Activated CD4-positive, alpha-beta memory T cell treated with anti-CD3 and anti-CD28 coated beads for 36 hours (primary cell): ENCODE results near the gene TSPAN1. TPM values are rescaled to one million over a fixed set of nuclear protein-coding genes. Genes with fewer than 3 reads are reported as not detected.

Experiments
- CTCF ChIA-PET: fragments of 350-600 bp; sonication (Branson Sonifier 250); formaldehyde crosslinking; loops from one replicate; lab custom pipeline; 2021; ENCODE audit warnings: antibody characterized with exemption, inconsistent platforms; lab: Charles Lee
- POLR2A ChIA-PET: fragments of 350-600 bp; sonication (Branson Sonifier 250); formaldehyde crosslinking; loops from one replicate; lab custom pipeline; 2021; ENCODE audit warnings: antibody characterized with exemption; lab: Charles Lee
- DNase-seq: peaks from one replicate; pipeline ENCODE4 v3.0.0-alpha.2; 2020
- H3K27ac Mint-ChIP-seq: one replicate; pipeline ENCODE4 v1.8.0; 2021; ENCODE audit warnings: mixed read lengths
- H3K27me3 Mint-ChIP-seq: one replicate; pipeline ENCODE4 v1.8.0; 2021; ENCODE audit warnings: mixed read lengths
- H3K36me3 Mint-ChIP-seq: one replicate; pipeline ENCODE4 v1.8.0; 2021; ENCODE audit warnings: mixed read lengths
- H3K4me1 Mint-ChIP-seq: one replicate; pipeline ENCODE4 v1.8.0; 2021; ENCODE audit warnings: low read depth, mixed read lengths
- H3K4me3 Mint-ChIP-seq: one replicate; pipeline ENCODE4 v1.8.0; 2021; ENCODE audit warnings: mild to moderate bottlenecking, mixed read lengths
- H3K9me3 Mint-ChIP-seq: one replicate; pipeline ENCODE4 v1.8.0; 2021; ENCODE audit warnings: mixed read lengths
- intact Hi-C: fragments of 100-400 bp; cut with micrococcal nuclease; formaldehyde crosslinking; loops from one replicate; pipeline ENCODE4 v1.15.1; 2023
- total RNA-seq, 2 experiments: library from RNA; stranded (reverse); gene quantifications; one replicate each; pipeline ENCODE4 v1.2.3, GENCODE V29; 2021

The TSPAN1 gene
- total RNA-seq, 2 experiments from 2014 or later = 0.53 to 0.83 TPM

DNA sequence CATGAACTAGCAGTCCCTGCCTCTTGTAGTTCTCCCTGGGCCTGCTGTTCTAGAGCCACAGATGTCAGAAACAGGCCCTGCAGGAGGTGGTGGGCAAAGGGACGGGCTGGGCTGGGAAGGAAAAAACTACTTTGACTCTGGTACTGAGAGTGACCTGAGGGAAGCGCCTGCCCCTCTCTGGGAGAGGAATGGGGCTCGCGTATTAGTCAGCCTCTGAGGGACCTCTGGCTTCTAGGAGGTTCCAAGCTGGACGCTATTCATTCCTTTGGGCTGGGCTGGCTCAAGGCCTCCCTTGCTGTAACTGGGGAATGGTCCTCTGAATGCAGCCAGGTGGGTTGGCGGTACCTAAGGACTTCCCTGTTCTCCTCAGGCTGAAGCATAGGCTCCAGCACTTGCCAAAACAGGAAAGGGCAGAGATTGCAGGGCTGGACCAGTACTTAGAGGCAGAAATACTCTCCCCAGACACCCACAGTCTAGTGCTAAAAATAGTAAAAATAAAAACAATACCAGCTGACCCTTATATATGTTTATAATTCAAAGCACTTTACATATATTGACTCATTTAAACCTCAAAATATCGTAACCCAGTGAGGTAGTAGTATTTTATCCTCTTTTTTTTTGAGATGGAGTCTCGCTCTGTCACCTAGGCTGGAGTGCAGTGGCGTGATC lies 16.3 kb downstream of the TSPAN1 start:
- intact Hi-C loops = no loop called here
- no peaks in the 10 kb centered on the region for H3K9me3 Mint-ChIP-seq
- DNase-seq = no peak
- peaks cover 16% of the 10 kb centered on the region for H3K36me3 Mint-ChIP-seq
- no peak overlapping the region for H3K27ac Mint-ChIP-seq
- H3K4me3 Mint-ChIP-seq = no peak overlapping the region
- H3K4me1 Mint-ChIP-seq = no peaks in the 10 kb centered on the region
- CTCF ChIA-PET = no interaction called here
- H3K27me3 Mint-ChIP-seq = no peaks in the 10 kb centered on the region
- POLR2A ChIA-PET = no interaction called here

DNA sequence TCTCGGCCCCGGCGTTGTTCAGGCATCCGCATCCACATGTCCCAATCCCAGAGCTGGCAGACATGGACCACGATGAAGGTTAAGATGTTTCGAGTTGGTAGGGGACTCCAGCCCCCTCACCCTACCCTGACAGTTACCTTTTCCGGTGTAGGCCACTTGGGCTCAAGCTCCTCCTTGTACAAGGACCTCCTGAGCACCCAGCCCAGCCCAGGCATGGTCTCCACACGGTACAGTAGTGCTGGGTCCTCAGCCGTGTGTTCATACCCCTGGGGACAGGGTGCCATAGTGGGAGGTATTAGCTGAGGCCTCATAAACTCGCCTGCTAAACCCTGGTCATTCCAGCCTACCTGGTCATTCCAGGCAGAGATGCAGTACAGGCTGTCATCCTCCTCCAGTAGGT lies 17.3 kb downstream of the TSPAN1 start:
- Mint-ChIP-seq H3K4me3 (no peak overlapping the region), H3K27me3 (no peaks in the 10 kb centered on the region), H3K9me3 (no peaks in the 10 kb centered on the region), H3K36me3 (peaks cover 20% of the 10 kb centered on the region), H3K27ac (no peak overlapping the region), H3K4me1 (peaks cover 8% of the 10 kb centered on the region)
- CTCF ChIA-PET = interaction anchor here (1.1 kb wide), 1 partner anchor 31 kb away, joined by 7 read pairs; no protein-coding TSS in a partner anchor
- DNase-seq = no peak
- intact Hi-C loops = no loop called here
- POLR2A ChIA-PET = no interaction called here

DNA sequence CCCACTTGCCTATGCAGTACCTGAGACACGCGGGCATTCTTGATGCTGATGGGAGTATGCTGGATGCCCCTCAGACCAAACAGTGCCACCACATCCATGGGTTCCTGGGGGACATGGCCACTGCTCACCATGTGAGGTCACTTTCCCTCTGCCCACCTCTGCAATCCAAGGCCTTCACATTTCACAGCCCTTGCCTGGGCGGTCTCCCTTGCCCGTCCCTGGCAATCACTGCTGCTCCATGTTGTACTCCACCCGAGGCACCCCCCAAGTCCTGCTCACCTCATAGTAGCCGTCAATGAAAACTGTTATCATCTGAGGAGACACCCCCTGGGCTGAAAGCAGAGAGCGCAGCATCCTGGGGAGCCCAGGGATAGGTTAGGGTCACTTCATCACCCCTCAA lies 18.4 kb downstream of the TSPAN1 start:
- intact Hi-C loops = no loop called here
- H3K36me3 Mint-ChIP-seq = peaks cover 16% of the 10 kb centered on the region
- H3K4me1 Mint-ChIP-seq = peaks cover 11% of the 10 kb centered on the region
- DNase-seq = no peak
- H3K9me3 Mint-ChIP-seq = no peaks in the 10 kb centered on the region
- ChIA-PET POLR2A (no interaction called here), CTCF (interaction anchor here (1.1 to 1.2 kb wide), 2 partner anchors 30 kb away, joined by 5 to 7 read pairs; no protein-coding TSS in a partner anchor)
- H3K27me3 Mint-ChIP-seq = no peaks in the 10 kb centered on the region
- H3K4me3 Mint-ChIP-seq = no peak overlapping the region
- no peak overlapping the region for H3K27ac Mint-ChIP-seq

DNA sequence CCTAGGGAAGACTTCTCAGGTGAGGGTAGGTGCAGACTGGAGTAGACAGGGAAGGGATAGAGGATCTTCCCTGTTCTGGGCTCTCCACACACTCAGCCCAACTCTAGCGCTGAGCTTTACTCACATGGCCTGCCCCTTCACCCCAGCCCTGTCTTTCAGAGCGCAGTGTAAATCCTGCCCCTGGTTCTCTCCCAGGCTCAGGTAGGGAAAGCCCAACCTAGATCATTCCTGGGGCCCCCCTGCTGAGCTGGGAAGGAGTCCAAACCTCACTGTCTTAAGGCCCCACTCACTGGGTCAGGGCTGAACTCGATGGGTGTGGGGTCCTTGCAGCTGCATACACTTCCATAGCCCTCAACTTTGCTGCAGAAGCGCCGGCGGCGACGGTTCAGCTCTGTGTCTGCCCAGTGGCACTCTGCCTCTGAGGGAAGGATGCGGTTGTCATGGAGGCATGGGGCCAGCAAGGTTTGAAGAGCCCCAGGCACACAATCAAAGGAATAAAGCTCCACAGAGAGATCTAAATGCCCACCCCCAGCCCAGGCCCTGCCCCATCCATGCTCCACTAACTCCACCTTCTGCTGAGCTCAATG lies 19.2 kb downstream of the TSPAN1 start:
- POLR2A ChIA-PET = interaction anchor here (1.2 kb wide), 1 partner anchor 13 kb away, joined by 3 read pairs; no protein-coding TSS in a partner anchor
- H3K9me3 Mint-ChIP-seq = no peaks in the 10 kb centered on the region
- peaks cover 16% of the 10 kb centered on the region for H3K36me3 Mint-ChIP-seq
- DNase-seq = no peak
- CTCF ChIA-PET = interaction anchor here (0.6 to 1.2 kb wide), 2 partner anchors 14 to 29 kb away, joined by 3 to 5 read pairs; no protein-coding TSS in a partner anchor
- no peak overlapping the region for H3K27ac Mint-ChIP-seq
- H3K27me3 Mint-ChIP-seq = no peaks in the 10 kb centered on the region
- H3K4me1 Mint-ChIP-seq = peaks cover 13% of the 10 kb centered on the region
- intact Hi-C loops = no loop called here
- no peak overlapping the region for H3K4me3 Mint-ChIP-seq

DNA sequence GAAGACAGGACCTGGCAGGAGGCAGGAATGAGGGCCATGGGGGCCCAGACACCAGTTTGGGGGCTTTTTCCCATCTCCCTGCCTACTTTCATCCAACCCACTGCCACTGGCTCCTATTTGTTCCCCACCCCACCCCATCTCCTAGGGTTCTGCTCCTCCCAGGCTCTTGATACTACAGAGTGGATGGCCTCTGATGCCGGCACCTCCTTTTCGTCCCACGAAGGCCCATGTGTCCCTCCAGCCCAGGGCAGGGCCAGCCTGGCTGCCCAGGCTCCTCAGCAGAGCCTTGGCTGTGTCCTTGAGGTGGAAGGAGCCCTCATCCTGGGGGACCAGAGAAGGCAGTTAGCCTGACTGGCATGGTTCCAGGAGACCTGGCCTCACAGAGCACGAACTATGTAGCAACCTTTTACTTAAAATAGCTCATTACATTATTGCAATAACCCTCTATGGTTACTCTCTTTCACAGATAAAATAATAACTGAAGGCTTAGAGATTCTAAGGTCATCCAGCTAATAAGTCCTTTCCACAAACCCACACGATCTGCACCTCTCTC lies 19.8 kb downstream of the TSPAN1 start:
- Mint-ChIP-seq H3K4me1 (peaks cover 17% of the 10 kb centered on the region), H3K36me3 (peaks cover 14% of the 10 kb centered on the region), H3K9me3 (no peaks in the 10 kb centered on the region), H3K4me3 (no peak overlapping the region), H3K27me3 (no peaks in the 10 kb centered on the region), H3K27ac (no peak overlapping the region)
- POLR2A ChIA-PET = interaction anchor here (1.2 kb wide), 1 partner anchor 13 kb away, joined by 3 read pairs; no protein-coding TSS in a partner anchor
- intact Hi-C loops = no loop called here
- no peak for DNase-seq
- CTCF ChIA-PET = interaction anchor here (1.2 to 2.1 kb wide), 4 partner anchors 14 to 29 kb away, joined by 3 to 6 read pairs (median 4); no protein-coding TSS in a partner anchor

DNA sequence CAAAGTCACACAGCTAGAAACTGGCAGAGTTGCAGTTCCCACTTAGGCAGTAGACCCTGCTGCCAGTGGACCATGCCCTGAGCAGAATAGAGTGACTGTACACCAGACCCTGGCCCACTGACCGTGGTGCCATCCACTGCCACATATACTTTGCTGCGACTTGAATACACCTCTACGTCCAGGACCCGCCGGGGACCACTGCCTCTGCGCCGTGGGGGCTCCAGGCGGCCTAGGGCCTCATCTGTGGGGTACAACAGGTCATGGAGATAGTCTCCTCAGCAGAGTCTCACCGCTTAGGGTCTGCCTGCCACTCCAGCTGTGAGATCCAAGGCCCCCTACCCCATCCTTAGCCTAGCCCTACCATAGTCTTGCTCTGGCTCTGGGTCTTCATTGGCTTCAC lies 21.7 kb downstream of the TSPAN1 start:
- H3K36me3 Mint-ChIP-seq = peaks cover 16% of the 10 kb centered on the region
- CTCF ChIA-PET = interaction anchor here (1.3 to 2.1 kb wide), 3 partner anchors 15 to 51 kb away, joined by 3 to 6 read pairs (median 4); partner anchors contain the start of gene RAD54L
- H3K4me1 Mint-ChIP-seq = peaks cover 20% of the 10 kb centered on the region
- POLR2A ChIA-PET = no interaction called here
- intact Hi-C loops = no loop called here
- no peak overlapping the region for H3K27ac Mint-ChIP-seq
- H3K27me3 Mint-ChIP-seq = no peaks in the 10 kb centered on the region
- no peak for DNase-seq
- no peaks in the 10 kb centered on the region for H3K9me3 Mint-ChIP-seq
- H3K4me3 Mint-ChIP-seq = peak overlapping the region; percentile 82

DNA sequence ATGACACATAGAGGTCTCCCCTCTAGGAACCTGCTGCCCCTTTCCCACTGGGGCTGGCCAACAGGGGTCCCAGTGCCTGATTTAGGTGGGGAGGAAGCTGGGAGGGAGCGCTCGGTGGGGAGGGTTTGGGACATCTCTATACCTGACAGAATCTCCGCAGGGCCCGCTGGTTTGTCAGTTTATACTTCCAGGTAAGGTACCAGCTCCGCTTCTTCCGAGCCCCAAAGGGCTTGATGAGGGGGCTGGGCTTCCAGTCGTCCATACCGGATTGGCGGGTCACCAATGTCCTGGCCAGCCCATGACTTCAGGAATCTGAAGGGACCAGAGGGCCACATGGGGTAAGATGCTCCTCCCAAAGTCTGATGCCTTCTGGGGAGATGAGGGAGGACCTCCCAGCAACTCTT lies 22.7 kb downstream of the TSPAN1 start:
- Mint-ChIP-seq H3K36me3 (peaks cover 12% of the 10 kb centered on the region), H3K27me3 (no peaks in the 10 kb centered on the region), H3K4me1 (peaks cover 21% of the 10 kb centered on the region), H3K9me3 (no peaks in the 10 kb centered on the region), H3K4me3 (peak overlapping the region; percentile 82), H3K27ac (peak overlapping the region; percentile 56)
- ChIA-PET CTCF (interaction anchor here (1.3 to 3.0 kb wide), 2 partner anchors 26 to 50 kb away, joined by 3 to 20 read pairs; partner anchors contain the start of gene RAD54L), POLR2A (interaction anchor here (1.0 kb wide), 1 partner anchor 28 kb away, joined by 3 read pairs; no protein-coding TSS in a partner anchor)
- intact Hi-C loops = no loop called here
- no peak for DNase-seq

DNA sequence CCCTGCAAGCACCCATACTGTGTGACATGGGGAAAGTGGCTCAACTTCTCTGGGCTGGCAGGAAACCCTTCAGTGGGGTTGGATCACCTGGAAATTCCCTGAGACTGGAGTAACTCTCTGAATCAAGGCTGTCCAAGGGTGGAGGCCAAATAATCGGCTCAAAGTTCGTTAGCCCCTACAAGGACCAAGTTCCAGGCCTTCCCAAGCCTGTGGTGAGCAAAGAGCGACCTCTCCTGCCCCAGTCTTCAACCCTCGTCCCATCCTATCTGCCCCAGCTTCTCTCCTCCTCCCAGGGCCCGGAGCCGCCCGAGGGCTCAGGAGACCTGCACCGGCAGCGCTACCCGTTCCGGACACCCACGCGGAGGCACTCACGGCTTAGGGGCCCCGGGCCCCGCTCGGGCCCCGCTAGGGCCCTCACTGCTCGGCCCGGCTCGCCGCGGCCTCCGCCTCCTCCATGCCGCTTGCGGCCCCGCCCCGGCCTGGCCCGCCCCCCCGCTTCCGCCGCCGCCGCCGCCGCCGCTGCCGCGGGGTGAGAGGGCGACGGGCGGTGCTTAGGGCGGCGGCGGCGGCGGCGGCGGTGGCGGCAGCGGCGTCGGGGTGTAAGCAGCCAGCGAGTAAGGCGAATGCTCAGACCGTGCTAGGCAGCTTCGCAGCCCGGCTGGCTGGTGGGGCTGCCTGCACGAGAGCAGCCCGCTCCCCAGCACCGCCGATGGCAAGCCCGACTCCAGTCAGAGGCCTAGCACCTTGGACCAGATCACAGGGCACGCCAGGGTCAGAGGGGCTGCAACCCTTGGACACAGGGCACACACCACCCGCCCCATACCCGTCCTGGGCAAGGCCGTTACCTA lies 23.3 kb downstream of the TSPAN1 start, which contains the start of gene POMGNT1:
TSS of gene POMGNT1 (minus strand) at position 471 of the 848 bp plus-strand sequence. CDS start 613 bp downstream, outside the sequence.
- Mint-ChIP-seq H3K9me3 (no peaks in the 10 kb centered on the region), H3K27ac (peak within 1 kb of the TSS; percentile 58), H3K4me3 (peak within 1 kb of the TSS; percentile 82), H3K4me1 (peaks cover 26% of the 10 kb centered on the region), H3K27me3 (peaks cover 2% of the 10 kb centered on the region), H3K36me3 (peaks cover 12% of the 10 kb centered on the region)
- peak; percentile 85 for DNase-seq
- POLR2A ChIA-PET = interaction anchor here (0.8 to 1.0 kb wide), 2 partner anchors 27 to 58 kb away, joined by 3 read pairs; no protein-coding TSS in a partner anchor
- CTCF ChIA-PET = interaction anchor here (0.5 to 3.0 kb wide), 5 partner anchors 19 to 160 kb away, joined by 3 to 20 read pairs (median 3); partner anchors contain the start of gene RAD54L
- intact Hi-C loops = loop anchor here (1.0 to 2.0 kb wide), 4 partner anchors 13 to 49 kb away; partner anchors contain the start of gene RAD54L

DNA sequence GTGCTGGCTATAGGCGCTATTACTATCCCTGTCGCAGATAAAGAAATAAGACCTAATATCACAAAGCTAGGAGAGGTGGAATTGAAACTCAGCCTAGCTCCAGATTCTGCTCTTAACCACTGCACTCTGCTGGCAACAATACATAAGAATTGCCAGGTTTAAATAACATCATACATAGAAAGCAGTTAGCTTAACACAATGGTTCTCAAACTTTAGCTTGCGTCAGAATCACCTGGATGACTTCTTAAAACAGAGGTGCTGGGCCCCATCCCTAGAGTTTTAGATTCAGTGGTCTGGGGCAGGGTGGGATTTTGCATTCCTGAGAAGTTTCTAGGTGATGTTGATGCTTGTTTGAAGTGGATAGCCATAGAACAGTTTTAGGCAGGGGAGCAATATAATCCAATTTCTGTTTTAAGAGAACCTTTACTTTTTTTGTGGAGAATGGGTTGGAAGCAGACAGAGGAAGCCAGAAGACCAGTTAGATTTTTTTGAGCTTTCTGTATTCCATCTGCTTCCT lies 24.4 kb downstream of the TSPAN1 start:
- H3K4me1 Mint-ChIP-seq = peaks cover 26% of the 10 kb centered on the region
- H3K27ac Mint-ChIP-seq = no peak overlapping the region
- peaks cover 2% of the 10 kb centered on the region for H3K27me3 Mint-ChIP-seq
- no peak for DNase-seq
- H3K9me3 Mint-ChIP-seq = no peaks in the 10 kb centered on the region
- H3K36me3 Mint-ChIP-seq = peaks cover 10% of the 10 kb centered on the region
- H3K4me3 Mint-ChIP-seq = peak overlapping the region; percentile 82
- ChIA-PET POLR2A (interaction anchor here (0.6 to 0.8 kb wide), 3 partner anchors 25 to 503 kb away, joined by 3 read pairs; no protein-coding TSS in a partner anchor), CTCF (interaction anchor here (0.5 to 3.0 kb wide), 3 partner anchors 18 to 136 kb away, joined by 3 to 20 read pairs (median 3); no protein-coding TSS in a partner anchor)
- intact Hi-C loops = loop anchor here (2.0 kb wide), 1 partner anchor 48 kb away; the partner anchor contains the start of gene RAD54L

- Mint-ChIP-seq H3K4me1 (peaks cover 12% of the 10 kb centered on the region), H3K27me3 (peaks cover 2% of the 10 kb centered on the region), H3K4me3 (no peak overlapping the region), H3K27ac (no peak overlapping the region), H3K9me3 (no peaks in the 10 kb centered on the region), H3K36me3 (peaks cover 2% of the 10 kb centered on the region)
- ChIA-PET CTCF (interaction anchor here (0.9 to 2.2 kb wide), 2 partner anchors 20 to 22 kb away, joined by 3 to 17 read pairs; no protein-coding TSS in a partner anchor), POLR2A (no interaction called here)
- no peak for DNase-seq
- intact Hi-C loops = no loop called here
Observed at GRCh38 chr1:46203738-46204405, 29.0 kb downstream of the TSPAN1 start.
